ENCODE results near the gene COBL. TPM values are rescaled to one million over a fixed set of nuclear protein-coding genes. Genes with fewer than 3 reads are reported as not detected.

Gene COBL
- total RNA-seq, 4 donors from 2014 or later = under 0.01 to 7.7 (median 2.6) TPM

GRCh38 chr7:51067757-51068156 lies 248.9 kb downstream of the COBL start:
- no peak overlapping the region for H3K4me3 ChIP-seq
- DNase-seq = peak in 1 of 2 donors; percentile 41
- no peaks in the 10 kb centered on the region for H3K27me3 ChIP-seq
- no peaks in the 10 kb centered on the region for H3K4me1 ChIP-seq
- TF ChIP-seq, protein P1, sequence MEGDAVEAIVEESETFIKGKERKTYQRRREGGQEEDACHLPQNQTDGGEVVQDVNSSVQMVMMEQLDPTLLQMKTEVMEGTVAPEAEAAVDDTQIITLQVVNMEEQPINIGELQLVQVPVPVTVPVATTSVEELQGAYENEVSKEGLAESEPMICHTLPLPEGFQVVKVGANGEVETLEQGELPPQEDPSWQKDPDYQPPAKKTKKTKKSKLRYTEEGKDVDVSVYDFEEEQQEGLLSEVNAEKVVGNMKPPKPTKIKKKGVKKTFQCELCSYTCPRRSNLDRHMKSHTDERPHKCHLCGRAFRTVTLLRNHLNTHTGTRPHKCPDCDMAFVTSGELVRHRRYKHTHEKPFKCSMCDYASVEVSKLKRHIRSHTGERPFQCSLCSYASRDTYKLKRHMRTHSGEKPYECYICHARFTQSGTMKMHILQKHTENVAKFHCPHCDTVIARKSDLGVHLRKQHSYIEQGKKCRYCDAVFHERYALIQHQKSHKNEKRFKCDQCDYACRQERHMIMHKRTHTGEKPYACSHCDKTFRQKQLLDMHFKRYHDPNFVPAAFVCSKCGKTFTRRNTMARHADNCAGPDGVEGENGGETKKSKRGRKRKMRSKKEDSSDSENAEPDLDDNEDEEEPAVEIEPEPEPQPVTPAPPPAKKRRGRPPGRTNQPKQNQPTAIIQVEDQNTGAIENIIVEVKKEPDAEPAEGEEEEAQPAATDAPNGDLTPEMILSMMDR (IDR thresholded peaks at IDR 0.05) = peak; percentile 32 to 59 (median 46)
- no peak for TF ChIP-seq POLR2A (IDR thresholded peaks at IDR 0.05)
- H3K36me3 ChIP-seq = no peaks in the 10 kb centered on the region
- intact Hi-C loops (cut with DNase I; ENCODE audit: low total_unique reads) = no loop called here
- no peaks in the 10 kb centered on the region for H3K9me3 ChIP-seq
- H3K27ac ChIP-seq = no peak overlapping the region

GRCh38 chr7:51067258-51067657 lies 249.4 kb downstream of the COBL start:
- Histone ChIP-seq H3K4me3 (no peak overlapping the region), H3K4me1 (no peaks in the 10 kb centered on the region), H3K36me3 (no peaks in the 10 kb centered on the region), H3K27me3 (no peaks in the 10 kb centered on the region), H3K9me3 (no peaks in the 10 kb centered on the region), H3K27ac (no peak overlapping the region)
- DNase-seq = no peak
- TF ChIP-seq POLR2A (IDR thresholded peaks at IDR 0.05) = no peak
- TF ChIP-seq, protein P1 (IDR thresholded peaks at IDR 0.05) = no peak
- intact Hi-C loops (cut with DNase I; ENCODE audit: low total_unique reads) = no loop called here

GRCh38 chr7:51066405-51066882 lies 250.2 kb downstream of the COBL start:
- Histone ChIP-seq H3K27me3 (no peaks in the 10 kb centered on the region), H3K4me3 (no peak overlapping the region), H3K36me3 (no peaks in the 10 kb centered on the region), H3K27ac (no peak overlapping the region), H3K4me1 (no peaks in the 10 kb centered on the region), H3K9me3 (no peaks in the 10 kb centered on the region)
- intact Hi-C loops (cut with DNase I; ENCODE audit: low total_unique reads) = no loop called here
- no peak for DNase-seq
- TF ChIP-seq, protein P1 (IDR thresholded peaks at IDR 0.05) = no peak
- no peak for TF ChIP-seq POLR2A (IDR thresholded peaks at IDR 0.05)

DNA sequence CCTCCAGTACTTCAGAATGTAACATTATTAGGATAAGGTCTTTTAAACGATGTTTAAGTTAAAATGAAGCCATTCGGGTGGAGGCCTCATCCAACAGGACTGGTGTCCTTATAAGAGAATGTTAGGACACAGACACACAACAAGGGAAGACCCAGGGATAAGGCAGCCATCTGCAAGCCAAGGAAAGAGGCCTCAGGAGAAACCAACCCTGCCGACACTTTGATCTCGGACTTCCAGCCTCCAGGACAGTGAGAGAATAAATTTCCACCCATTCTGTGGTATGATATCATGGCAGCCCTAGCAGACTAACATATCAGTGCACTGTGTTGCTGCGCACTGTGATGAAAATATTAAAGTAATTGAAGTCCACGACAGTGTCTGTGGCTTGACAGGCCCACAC lies 250.8 kb downstream of the COBL start:
- Histone ChIP-seq H3K9me3 (no peaks in the 10 kb centered on the region), H3K27me3 (no peaks in the 10 kb centered on the region), H3K27ac (no peak overlapping the region), H3K4me3 (no peak overlapping the region), H3K36me3 (no peaks in the 10 kb centered on the region), H3K4me1 (no peaks in the 10 kb centered on the region)
- no peak for TF ChIP-seq POLR2A (IDR thresholded peaks at IDR 0.05)
- TF ChIP-seq, protein P1 (IDR thresholded peaks at IDR 0.05) = no peak
- intact Hi-C loops (cut with DNase I; ENCODE audit: low total_unique reads) = no loop called here
- no peak for DNase-seq

DNA sequence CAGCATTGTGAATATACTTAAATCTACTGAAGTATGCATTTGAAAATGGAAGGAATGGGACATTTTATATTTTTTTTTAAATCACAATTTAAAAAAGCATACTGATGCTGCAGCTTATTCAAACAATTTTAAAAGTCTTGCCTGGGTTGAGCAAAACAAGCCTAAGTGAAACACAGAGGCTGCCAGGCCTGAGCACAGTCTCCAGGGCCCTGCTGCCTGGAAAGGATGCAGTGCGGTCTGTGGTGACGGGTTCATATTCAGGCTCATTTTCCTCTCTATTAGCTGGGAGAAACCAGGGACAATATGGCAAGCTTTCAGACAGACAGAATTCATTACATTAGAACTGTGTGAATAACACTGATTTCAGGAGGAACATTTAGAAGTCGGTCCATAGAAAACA lies 251.9 kb downstream of the COBL start:
- no peaks in the 10 kb centered on the region for H3K36me3 ChIP-seq
- TF ChIP-seq POLR2A (IDR thresholded peaks at IDR 0.05) = no peak
- TF ChIP-seq, protein P1 (IDR thresholded peaks at IDR 0.05) = no peak
- no peak for DNase-seq
- intact Hi-C loops (cut with DNase I; ENCODE audit: low total_unique reads) = no loop called here
- no peak overlapping the region for H3K27ac ChIP-seq
- no peaks in the 10 kb centered on the region for H3K9me3 ChIP-seq
- no peak overlapping the region for H3K4me3 ChIP-seq
- no peaks in the 10 kb centered on the region for H3K4me1 ChIP-seq
- no peaks in the 10 kb centered on the region for H3K27me3 ChIP-seq

Measured in uterus (tissue), 4 donors.